Adipocyte (in vitro differentiated cells): Measurements from ENCODE around the gene ZRANB3.
"Not testable (repeated sequence)": the region's sequence is repeated elsewhere in the genome, so short reads cannot be mapped to it uniquely, and the experiment has no call there.

Source experiments
- DNase-seq: peaks from one replicate; pipeline ENCODE4 v3.0.0-alpha.2; 2015; ENCODE audit warnings: low read depth
- H3K27me3 ChIP-seq: replicated peaks from 2 replicates; pipeline ENCODE4 v1.7.0; 2013; ENCODE audit warnings: mild to moderate bottlenecking, low read length, moderate library complexity; ENCODE audit not compliant: control insufficient read depth, insufficient read depth
- H3K36me3 ChIP-seq: 2 replicates; pipeline ENCODE4 v1.7.0; 2013; ENCODE audit warnings: low read length, mild to moderate bottlenecking, moderate library complexity; ENCODE audit not compliant: control insufficient read depth, insufficient read depth, severe bottlenecking
- H3K4me1 ChIP-seq: 2 replicates; pipeline ENCODE4 v1.7.0; 2013; ENCODE audit warnings: mild to moderate bottlenecking, low read length, moderate library complexity; ENCODE audit not compliant: control insufficient read depth, insufficient read depth
- H3K4me3 ChIP-seq: 2 replicates; pipeline ENCODE4 v1.7.0; 2013; ENCODE audit warnings: mild to moderate bottlenecking, low read length, moderate library complexity
- H3K9ac ChIP-seq: 2 replicates; pipeline ENCODE4 v1.7.0; 2013; ENCODE audit warnings: mild to moderate bottlenecking, low read length, moderate library complexity
- H3K9me3 ChIP-seq: 2 replicates; pipeline ENCODE4 v1.7.0; 2013; ENCODE audit warnings: mild to moderate bottlenecking, low read length, moderate library complexity; ENCODE audit not compliant: control insufficient read depth

ZRANB3 gene

GRCh38 chr2:135095591-135095990 is 435.4 kb downstream of the ZRANB3 start:
- Histone ChIP-seq H3K36me3 (peaks cover 39% of the 10 kb centered on the region), H3K9me3 (no peaks in the 10 kb centered on the region), H3K27me3 (no peaks in the 10 kb centered on the region), H3K4me1 (peaks cover 3% of the 10 kb centered on the region), H3K9ac (no peak overlapping the region), H3K4me3 (no peak overlapping the region)
- DNase-seq, result no peak

GRCh38 chr2:135094508-135094907 is 436.5 kb downstream of the ZRANB3 start:
- Histone ChIP-seq H3K27me3 (no peaks in the 10 kb centered on the region), H3K4me3 (no peak overlapping the region), H3K9me3 (no peaks in the 10 kb centered on the region), H3K9ac (no peak overlapping the region), H3K36me3 (peaks cover 44% of the 10 kb centered on the region), H3K4me1 (no peaks in the 10 kb centered on the region)
- no peak for DNase-seq

- H3K4me1 ChIP-seq, result no peaks in the 10 kb centered on the region
- peaks cover 44% of the 10 kb centered on the region for H3K36me3 ChIP-seq
- no peak overlapping the region for H3K9ac ChIP-seq
- H3K27me3 ChIP-seq, result no peaks in the 10 kb centered on the region
- no peak overlapping the region for H3K4me3 ChIP-seq
- no peaks in the 10 kb centered on the region for H3K9me3 ChIP-seq
- no peak for DNase-seq
Measured at GRCh38 chr2:135093670-135094330, 437.2 kb downstream of the ZRANB3 start.

- H3K27me3 ChIP-seq, result no peaks in the 10 kb centered on the region
- no peaks in the 10 kb centered on the region for H3K9me3 ChIP-seq
- peak; percentile 18 for DNase-seq
- H3K4me3 ChIP-seq, result no peak overlapping the region
- peaks cover 44% of the 10 kb centered on the region for H3K36me3 ChIP-seq
- H3K9ac ChIP-seq, result no peak overlapping the region
- no peaks in the 10 kb centered on the region for H3K4me1 ChIP-seq
Measured at GRCh38 chr2:135093193-135093592, 437.8 kb downstream of the ZRANB3 start.

- no peak for DNase-seq
- peaks cover 47% of the 10 kb centered on the region for H3K36me3 ChIP-seq
- H3K27me3 ChIP-seq, result no peaks in the 10 kb centered on the region
- H3K4me1 ChIP-seq, result no peaks in the 10 kb centered on the region
- H3K9ac ChIP-seq, result no peak overlapping the region
- H3K4me3 ChIP-seq, result no peak overlapping the region
- no peaks in the 10 kb centered on the region for H3K9me3 ChIP-seq
Measured at GRCh38 chr2:135091681-135092080, 439.3 kb downstream of the ZRANB3 start.

GRCh38 chr2:135089597-135089996 is 441.4 kb downstream of the ZRANB3 start:
- H3K4me1 ChIP-seq, H3K4me3 ChIP-seq, H3K27me3 ChIP-seq, DNase-seq, H3K9me3 ChIP-seq, H3K9ac ChIP-seq: not testable (repeated sequence)
- peaks cover 34% of the 10 kb centered on the region for H3K36me3 ChIP-seq
